ENCODE data around the gene SPATA4.

Gene SPATA4

GRCh38 chr4:176195184-176195978 lies at the start of gene SPATA4:
SPATA4 (minus strand) TSS chr4:176195585; CDS start chr4:176195562, 23 bp downstream.
- peak; percentile 95 for DNase-seq (ENCODE audit: low spot score)
- TF ChIP-seq, protein P1, sequence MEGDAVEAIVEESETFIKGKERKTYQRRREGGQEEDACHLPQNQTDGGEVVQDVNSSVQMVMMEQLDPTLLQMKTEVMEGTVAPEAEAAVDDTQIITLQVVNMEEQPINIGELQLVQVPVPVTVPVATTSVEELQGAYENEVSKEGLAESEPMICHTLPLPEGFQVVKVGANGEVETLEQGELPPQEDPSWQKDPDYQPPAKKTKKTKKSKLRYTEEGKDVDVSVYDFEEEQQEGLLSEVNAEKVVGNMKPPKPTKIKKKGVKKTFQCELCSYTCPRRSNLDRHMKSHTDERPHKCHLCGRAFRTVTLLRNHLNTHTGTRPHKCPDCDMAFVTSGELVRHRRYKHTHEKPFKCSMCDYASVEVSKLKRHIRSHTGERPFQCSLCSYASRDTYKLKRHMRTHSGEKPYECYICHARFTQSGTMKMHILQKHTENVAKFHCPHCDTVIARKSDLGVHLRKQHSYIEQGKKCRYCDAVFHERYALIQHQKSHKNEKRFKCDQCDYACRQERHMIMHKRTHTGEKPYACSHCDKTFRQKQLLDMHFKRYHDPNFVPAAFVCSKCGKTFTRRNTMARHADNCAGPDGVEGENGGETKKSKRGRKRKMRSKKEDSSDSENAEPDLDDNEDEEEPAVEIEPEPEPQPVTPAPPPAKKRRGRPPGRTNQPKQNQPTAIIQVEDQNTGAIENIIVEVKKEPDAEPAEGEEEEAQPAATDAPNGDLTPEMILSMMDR (IDR thresholded peaks at IDR 0.05; ENCODE audit: borderline replicate concordance, control extremely low read depth, extremely low read depth, insufficient read depth, missing control alignments): no peak
- in situ Hi-C loops (cut with MboI; ENCODE audit: low sequenced_read_pairs, unreplicated experiment): no loop called here

GRCh38 chr4:176242764-176243347 lies 47.5 kb upstream of the SPATA4 start:
- no peak for DNase-seq (ENCODE audit: low spot score)
- TF ChIP-seq, protein P1 (IDR thresholded peaks at IDR 0.05; ENCODE audit: borderline replicate concordance, control extremely low read depth, extremely low read depth, insufficient read depth, missing control alignments): no peak
- in situ Hi-C loops (cut with MboI; ENCODE audit: low sequenced_read_pairs, unreplicated experiment): no loop called here

- TF ChIP-seq, protein P1 (IDR thresholded peaks at IDR 0.05; ENCODE audit: borderline replicate concordance, control extremely low read depth, extremely low read depth, insufficient read depth, missing control alignments): no peak
- DNase-seq (ENCODE audit: low spot score): no peak
- in situ Hi-C loops (cut with MboI; ENCODE audit: low sequenced_read_pairs, unreplicated experiment): no loop called here
Measured at GRCh38 chr4:176241703-176242102, 46.3 kb upstream of the SPATA4 start.

DNA sequence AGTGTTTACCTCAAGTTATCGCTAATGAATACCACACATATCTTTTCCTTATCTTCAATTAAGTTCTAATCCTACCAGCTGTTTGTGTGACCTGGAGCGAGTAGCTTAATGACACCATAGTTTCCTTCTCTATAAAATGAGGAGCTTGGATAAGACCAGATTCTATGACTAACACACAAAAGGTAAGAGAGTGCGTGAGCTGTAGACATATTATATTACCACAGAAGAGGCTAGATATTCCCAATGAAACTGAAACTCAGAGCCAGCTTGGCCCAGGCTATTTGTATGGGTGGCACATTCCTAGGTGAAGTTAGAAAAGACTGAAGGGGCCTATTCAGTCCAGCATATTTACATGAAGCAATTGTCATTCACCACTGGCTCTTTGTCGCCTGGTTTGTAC lies 43.4 kb upstream of the SPATA4 start:
- TF ChIP-seq, protein P1 (IDR thresholded peaks at IDR 0.05; ENCODE audit: borderline replicate concordance, control extremely low read depth, extremely low read depth, insufficient read depth, missing control alignments): no peak
- DNase-seq (ENCODE audit: low spot score): no peak
- in situ Hi-C loops (cut with MboI; ENCODE audit: low sequenced_read_pairs, unreplicated experiment): no loop called here

DNA sequence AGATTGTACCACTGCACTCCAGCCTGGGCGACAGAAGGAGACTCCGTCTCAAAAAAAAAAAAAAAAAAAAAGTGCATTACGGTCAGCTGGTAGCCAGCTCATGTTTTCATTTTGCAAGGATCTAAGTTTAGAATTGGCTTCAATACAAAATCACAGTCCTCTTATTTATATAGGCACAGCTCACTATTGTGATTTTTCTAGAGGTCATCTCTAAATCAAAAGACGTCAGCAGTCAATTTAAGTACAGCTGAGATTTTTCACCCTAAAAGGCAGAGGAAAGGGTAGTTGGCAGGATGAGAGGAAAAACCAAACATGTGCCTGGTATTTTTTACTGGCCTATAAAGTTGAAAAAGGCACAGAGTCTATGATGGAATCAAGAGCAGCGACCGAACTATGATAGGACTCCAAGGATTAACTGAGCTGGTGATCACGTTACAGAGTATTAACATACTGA lies 42.8 kb upstream of the SPATA4 start:
- no peak for DNase-seq (ENCODE audit: low spot score)
- in situ Hi-C loops (cut with MboI; ENCODE audit: low sequenced_read_pairs, unreplicated experiment): no loop called here
- TF ChIP-seq, protein P1 (IDR thresholded peaks at IDR 0.05; ENCODE audit: borderline replicate concordance, control extremely low read depth, extremely low read depth, insufficient read depth, missing control alignments): no peak

DNA sequence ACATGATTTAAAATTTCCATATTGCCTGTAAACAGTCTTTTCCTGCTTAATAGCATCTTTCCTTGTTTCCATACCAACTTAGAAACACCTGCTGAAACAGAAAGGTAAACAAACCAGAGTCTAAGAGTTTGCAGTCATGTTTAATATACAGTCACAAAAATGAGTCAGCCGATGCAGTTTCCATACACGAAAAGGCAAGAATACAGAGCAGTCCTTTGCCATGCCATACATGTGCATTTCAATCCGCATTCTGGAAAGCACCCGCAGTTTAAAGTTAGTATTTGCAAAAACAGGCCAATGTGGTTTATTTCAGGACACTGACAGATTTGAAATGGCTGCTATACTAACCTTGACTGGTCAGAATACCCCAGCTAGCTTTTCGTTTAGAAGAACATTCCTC lies 41.6 kb upstream of the SPATA4 start:
- DNase-seq (ENCODE audit: low spot score): no peak
- in situ Hi-C loops (cut with MboI; ENCODE audit: low sequenced_read_pairs, unreplicated experiment): no loop called here
- TF ChIP-seq, protein P1 (IDR thresholded peaks at IDR 0.05; ENCODE audit: borderline replicate concordance, control extremely low read depth, extremely low read depth, insufficient read depth, missing control alignments): no peak

Data from GM13976 (cell line).